GM18511 (cell line): ENCODE data around the gene OR8D1.
"Not testable (repeated sequence)": the region's sequence is repeated elsewhere in the genome, so short reads cannot be mapped to it uniquely, and the experiment has no call there.

ENCODE experiments used
- ATAC-seq: cut with Tn5 transposase; IDR thresholded peaks from one replicate; pipeline ENCODE4 v1.9.1; 2021; ENCODE audit warnings: mild to moderate bottlenecking, moderate library complexity; ENCODE audit not compliant: unreplicated experiment

Gene OR8D1

GRCh38 chr11:124294687-124295086 lies 19.1 kb downstream of the OR8D1 start:
- ATAC-seq, result no peak

- ATAC-seq, result no peak
Measured at GRCh38 chr11:124285610-124286344, 28.0 kb downstream of the OR8D1 start.

GRCh38 chr11:124278261-124278660 lies 35.5 kb downstream of the OR8D1 start:
- ATAC-seq, result no peak

- no peak for ATAC-seq
Measured at GRCh38 chr11:124277804-124278203, 35.9 kb downstream of the OR8D1 start.

- ATAC-seq, result no peak
Measured at GRCh38 chr11:124277207-124277606, 36.5 kb downstream of the OR8D1 start.

- no peak for ATAC-seq
Measured at GRCh38 chr11:124276081-124276480, 37.7 kb downstream of the OR8D1 start.

- no peak for ATAC-seq
Measured at GRCh38 chr11:124274000-124274399, 39.7 kb downstream of the OR8D1 start.

GRCh38 chr11:124270886-124271285 lies 42.9 kb downstream of the OR8D1 start:
- not testable (repeated sequence) for ATAC-seq

GRCh38 chr11:124265041-124265440 lies 48.7 kb downstream of the OR8D1 start:
- ATAC-seq, result not testable (repeated sequence)

- no peak for ATAC-seq
Measured at GRCh38 chr11:124256076-124256475, 57.7 kb downstream of the OR8D1 start, which contains the start of gene OR8G5. Gene OR8G5, plus strand, starts transcription at chr11:124256376. Its CDS starts 8,556 bp downstream, at chr11:124264932.
